HG03280 (cell line): Measurements from ENCODE around the gene RBM43.
A peak's percentile ranks its signal among the peaks of the same experiment; 100 is the strongest.
"Not testable (repeated sequence)": the region's sequence is repeated elsewhere in the genome, so short reads cannot be mapped to it uniquely, and the experiment has no call there.

Experiments
- ATAC-seq: cut with Tn5 transposase; IDR thresholded peaks from one replicate; pipeline ENCODE4 v1.9.1; 2021; ENCODE audit warnings: mild to moderate bottlenecking, moderate library complexity; ENCODE audit not compliant: unreplicated experiment

Gene RBM43

DNA sequence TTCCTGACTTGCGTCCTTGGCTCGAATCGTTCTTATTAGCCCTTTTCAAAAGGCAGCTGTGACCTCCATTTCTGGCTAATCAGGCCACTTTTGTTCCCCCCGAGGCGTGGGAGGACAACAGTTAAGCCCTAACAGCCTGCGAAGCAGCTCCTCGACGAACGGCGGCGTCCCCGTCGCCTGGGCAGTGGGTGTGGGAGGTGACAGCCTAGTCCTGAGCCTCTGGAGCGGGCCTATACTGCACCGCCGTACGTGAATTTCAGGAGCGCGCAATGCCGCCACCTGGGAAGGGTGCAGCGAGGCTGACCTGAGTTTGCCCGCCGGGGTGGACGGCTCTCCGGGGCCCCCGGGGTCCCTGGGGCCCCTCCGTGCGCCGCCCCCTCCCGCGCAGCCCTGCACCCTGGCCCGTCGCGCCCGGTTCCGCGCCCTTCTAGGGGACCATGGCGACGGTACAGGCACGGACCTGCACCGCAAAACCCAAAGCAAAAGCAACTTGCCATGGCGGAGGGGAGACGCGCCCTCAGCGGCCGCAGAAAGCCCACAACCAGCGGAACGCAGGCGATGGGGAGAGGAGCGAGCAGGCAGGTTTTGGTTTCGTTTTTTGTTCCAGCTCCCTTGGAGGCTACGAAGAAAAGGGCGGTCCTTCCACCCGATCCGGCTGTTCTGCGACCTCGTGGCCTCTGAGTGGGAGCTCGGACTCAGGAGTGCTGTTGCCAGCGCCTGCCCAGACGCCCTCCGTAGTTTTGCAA lies at the start of gene RBM43:
Gene RBM43, minus strand, starts transcription at position 633 of the 746 bp plus-strand sequence. Its CDS starts 136 bp downstream, at position 497.
- peak; percentile 87 for ATAC-seq

- not testable (repeated sequence) for ATAC-seq
Measured at GRCh38 chr2:151310313-151310712, 48.6 kb upstream of the RBM43 start.

DNA sequence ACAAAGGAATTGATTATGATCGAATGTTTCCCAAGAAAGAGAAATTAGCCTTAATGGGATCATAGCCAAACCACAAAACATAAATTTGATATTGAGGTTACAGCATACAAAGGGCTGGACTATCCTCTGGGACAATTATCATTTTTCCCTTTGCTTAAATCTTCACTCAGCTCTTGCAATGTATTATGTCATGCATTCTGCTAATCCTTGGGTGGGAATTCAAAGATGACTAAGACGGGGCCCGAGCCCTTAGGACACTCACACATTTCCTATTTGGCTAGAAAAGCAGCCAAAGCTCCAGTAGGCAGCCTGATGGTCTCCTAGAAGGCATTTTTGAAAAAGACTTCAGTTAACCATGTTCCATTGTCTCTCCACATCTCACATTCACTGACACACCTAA lies 45.0 kb upstream of the RBM43 start:
- no peak for ATAC-seq

- ATAC-seq = no peak
Measured at GRCh38 chr2:151305129-151305691, 43.5 kb upstream of the RBM43 start.

DNA sequence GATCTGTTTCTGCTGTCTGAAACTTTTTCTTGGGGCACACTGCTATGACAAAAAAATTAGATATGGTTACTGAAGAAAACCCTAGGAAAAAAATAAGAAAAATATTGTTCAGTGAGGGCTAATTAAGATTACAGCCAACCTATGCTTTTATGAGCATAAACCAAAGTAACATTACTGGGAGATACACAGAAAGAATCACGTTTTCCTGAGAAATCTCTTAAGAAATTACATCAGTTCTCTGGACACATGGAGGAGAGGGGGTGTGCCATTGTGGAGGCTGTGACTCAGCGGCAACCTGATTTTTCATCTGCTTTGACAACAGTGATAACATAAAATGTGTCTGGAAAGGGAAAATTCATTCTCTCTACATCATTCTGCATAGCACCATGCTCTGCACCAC lies 41.2 kb upstream of the RBM43 start:
- no peak for ATAC-seq

DNA sequence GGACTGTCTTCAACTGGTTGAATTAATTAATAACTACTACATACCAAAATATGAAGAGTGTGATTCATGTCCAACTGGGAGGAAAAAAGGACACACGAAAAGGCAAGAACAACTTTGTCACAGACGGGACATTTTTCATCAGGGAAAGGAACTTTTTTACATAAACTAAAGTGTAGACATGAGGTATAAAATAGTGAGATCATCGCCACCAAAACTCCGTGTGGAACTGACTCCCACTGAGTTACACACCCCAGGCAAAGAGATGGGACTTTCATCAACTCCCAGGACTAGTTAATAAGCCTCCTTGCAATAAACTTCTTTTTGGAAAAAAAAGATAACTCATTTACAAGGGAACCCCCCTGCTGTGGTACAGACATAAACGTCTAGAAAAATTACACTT lies 40.7 kb upstream of the RBM43 start:
- no peak for ATAC-seq

- no peak for ATAC-seq
Measured at GRCh38 chr2:151299920-151300539, 38.4 kb upstream of the RBM43 start.

- ATAC-seq = peak; percentile 62
Measured at GRCh38 chr2:151297882-151298281, 36.2 kb upstream of the RBM43 start.

DNA sequence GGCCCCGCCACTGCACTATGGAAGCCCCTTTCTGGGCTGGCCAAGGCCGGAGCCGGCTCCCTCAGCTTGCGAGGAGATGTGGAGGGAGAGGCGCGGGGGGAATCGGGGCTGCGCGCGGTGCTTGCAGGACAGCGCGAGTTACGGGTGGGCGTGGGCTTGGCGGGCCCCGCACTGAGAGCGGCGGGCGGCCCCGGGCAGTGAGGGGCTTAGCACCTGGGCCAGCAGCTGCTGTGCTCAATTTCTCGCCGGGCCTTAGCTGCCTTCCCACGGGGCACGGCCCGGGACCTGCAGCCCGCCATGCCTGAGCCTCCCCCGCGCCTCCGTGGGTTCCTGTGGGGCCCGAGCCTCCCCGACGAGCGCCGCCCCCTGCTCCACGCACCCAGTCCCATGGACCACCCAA lies 34.3 kb upstream of the RBM43 start:
- ATAC-seq = not testable (repeated sequence)

DNA sequence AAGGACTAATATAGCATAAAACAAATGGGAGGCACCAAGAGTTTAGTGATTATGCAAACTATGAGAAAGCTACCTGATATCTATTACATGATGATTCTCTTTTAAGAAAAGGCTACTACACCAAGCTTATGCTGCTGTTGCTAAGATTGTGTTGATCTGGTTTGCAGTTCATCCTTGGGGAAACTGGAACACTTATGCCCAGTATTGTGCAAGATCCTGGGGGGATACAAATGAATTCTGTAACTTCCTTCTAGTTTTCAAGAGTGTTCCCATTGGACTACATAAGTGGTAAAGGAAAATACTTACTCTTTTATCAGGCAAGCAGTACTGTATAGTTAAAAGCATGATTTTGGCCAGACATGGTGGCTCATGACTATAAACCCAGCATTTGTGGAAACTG lies 30.9 kb upstream of the RBM43 start:
- no peak for ATAC-seq

GRCh38 chr2:151292141-151292540 lies 30.5 kb upstream of the RBM43 start:
- no peak for ATAC-seq

DNA sequence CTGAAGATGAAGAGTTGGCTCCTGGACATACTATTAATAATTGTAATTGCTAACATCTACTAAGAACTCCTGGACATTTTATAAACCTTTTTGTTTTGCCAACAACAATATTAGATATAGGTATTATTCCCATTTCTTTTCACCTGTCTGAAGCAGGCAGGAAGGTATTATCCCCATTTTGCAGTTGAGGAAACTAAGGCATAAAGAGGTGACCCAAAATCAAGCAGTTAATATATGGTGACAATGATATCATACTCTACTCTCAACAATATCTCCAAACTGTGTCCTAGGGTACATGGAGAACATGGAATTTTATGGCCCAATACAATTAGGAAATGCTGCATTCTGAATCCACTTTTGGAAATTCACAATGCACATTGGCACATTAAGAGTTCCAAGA lies 29.6 kb upstream of the RBM43 start:
- ATAC-seq = no peak

DNA sequence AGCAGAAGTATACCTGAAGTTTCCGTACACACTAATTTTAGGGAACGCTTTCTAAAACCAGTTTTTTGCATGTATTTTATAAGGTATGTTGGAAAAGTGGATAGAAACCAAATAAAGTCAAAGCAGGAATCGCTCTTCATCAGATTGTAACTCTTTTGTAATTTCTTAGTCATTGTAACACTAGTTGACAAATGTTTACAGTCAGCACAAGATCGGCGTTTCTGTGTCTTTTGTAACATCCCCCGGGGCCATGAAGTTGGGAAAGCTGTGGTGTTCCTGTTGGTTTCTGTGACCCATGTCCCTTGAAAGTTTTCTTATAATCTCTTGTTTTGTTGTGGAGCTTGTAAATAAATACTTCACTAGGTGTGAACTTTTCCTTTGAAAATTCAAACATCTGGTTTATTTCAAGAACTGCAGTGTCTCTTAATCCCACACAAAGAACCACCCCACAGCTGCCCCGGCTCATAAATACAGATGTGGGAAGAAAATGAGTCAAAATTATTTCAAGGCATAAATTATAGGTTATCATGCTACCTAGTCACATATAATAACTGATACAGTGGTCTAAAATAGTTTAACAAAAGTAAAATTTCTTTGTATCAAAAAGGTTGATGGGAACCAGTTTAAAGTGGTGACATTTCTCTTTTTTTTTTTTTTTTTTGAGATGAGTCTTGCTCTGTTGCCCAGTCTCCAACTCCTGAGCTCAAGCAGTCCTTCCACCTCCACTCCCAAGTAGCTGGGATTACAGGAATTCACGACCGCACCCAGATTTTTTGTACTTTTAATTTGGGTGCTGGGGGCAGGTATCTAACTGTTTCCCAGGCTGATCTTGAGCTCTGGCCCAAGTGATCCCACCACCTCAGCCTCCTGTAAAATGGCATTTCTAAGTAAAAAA lies 28.6 kb upstream of the RBM43 start:
- ATAC-seq = peak; percentile 19

DNA sequence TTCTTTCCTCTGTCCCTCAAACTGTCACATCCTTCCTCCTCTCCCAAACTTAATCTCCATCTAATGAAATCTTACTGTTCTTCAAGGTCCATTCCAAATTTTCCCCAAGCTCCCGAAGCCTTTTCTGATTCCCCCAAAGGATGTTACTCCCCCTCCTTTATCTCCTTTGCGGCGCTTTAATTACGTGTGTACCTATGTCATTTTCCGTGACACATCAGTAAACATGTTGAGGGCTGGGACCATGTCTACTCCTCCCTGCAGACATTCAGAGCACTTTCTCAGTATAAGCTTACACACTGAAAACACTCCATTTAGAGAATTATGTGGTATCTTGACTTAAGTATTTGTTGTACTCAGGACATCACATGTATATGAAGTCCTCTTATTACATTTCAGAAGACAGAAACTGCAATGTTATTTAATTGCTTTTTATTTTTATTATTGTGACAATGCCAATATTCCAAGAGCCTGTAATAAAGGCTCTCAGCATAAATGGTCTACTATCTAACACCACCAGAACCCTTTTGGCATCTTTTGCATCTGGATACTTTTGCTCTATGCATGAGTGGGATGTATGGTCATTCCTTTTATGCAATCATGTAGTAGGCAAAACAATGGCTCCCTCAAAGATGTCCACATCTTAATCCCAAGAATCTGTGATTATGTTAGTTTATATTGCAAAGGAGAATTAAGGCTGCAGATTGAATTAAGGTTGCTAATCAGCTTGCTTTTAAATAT lies 26.0 kb upstream of the RBM43 start:
- ATAC-seq = no peak

GRCh38 chr2:151282401-151282800 lies 20.7 kb upstream of the RBM43 start:
- no peak for ATAC-seq

DNA sequence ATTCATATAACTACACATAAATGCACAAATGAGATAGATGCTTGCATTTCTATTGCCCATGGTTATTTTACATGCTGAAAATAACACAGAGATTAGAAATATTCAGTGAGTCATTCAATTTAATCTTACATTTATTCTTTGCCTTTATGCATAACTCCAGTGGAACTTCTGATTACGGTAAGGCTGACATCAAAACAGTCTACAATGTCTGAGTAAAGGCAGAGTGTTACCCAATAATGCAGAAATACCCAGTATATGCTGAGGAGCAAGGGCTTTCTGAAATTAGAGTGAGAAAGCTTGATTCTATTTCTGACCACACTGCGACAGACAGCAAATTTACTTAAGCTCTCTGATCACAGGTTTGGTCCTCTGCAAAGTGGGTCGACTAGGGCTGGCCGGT lies 18.6 kb upstream of the RBM43 start:
- no peak for ATAC-seq

DNA sequence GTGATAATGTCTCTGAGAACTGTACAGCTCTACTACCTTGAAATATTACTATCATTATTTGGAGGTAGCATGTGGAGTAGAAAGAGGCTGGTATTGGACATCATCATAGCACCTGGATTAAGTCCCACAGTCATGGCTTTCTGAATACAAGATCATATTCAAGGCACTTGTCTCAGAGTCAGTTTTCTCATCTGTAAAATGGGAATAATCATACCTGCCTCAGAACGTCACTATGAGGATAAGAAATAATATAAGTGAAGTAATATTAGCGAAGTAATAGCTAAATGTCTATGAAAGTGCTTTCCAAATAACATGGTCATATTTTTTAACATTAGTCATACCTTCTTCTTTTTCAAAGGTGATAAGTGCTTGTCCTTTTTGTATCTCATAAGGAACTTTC lies 16.8 kb upstream of the RBM43 start:
- no peak for ATAC-seq

DNA sequence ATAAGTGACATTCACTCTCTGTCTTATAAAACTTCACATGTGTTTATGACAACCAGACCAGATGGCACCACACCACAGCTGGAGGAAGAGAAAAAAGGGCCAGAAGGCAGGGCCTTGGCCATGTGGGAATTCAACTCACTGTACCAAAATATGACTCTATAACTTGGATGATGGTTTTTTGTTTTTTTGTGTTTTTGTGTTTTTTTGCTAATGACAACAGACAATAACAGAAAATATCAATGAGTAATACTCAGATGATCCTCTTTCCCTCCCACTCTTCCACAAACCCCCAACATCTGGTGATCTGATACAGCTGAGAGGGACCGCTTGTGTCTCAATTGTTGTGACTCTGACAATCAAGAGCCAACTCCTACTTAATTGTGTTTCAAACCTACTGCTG lies 15.4 kb upstream of the RBM43 start:
- ATAC-seq = no peak

DNA sequence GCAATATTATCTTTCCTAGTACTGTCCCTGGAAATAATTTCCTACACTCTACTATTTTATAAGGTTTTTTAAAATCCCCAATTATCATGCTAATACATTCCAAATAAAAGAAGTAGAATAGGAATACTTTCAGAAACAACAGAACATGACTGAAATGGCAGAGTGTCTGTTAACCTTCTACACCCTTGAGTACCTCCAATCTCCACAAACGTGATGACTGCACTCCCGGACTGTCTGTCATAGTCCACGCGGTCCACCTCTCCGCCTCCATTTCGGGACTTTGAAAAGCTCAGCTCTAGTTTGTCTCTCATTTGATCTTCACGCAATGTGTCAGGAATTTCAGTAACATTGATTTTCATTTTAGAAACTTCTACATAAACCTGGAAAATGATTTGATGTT lies 13.6 kb upstream of the RBM43 start:
- no peak for ATAC-seq

GRCh38 chr2:151271824-151272223 lies 10.2 kb upstream of the RBM43 start:
- no peak for ATAC-seq
